Smooth muscle cell of bladder (primary cell): ENCODE measurements around the gene RYK. TPM values are rescaled to one million over a fixed set of nuclear protein-coding genes. Genes with fewer than 3 reads are reported as not detected.

Experiments
- total RNA-seq: library from RNA; depleted of rRNA; stranded (reverse); fragments of >200 nt; gene quantifications from 2 replicates; pipeline ENCODE4 v1.2.3, GENCODE V29; 2014

The RYK gene
- 85.5 and 109 TPM in 2 replicates for total RNA-seq

DNA sequence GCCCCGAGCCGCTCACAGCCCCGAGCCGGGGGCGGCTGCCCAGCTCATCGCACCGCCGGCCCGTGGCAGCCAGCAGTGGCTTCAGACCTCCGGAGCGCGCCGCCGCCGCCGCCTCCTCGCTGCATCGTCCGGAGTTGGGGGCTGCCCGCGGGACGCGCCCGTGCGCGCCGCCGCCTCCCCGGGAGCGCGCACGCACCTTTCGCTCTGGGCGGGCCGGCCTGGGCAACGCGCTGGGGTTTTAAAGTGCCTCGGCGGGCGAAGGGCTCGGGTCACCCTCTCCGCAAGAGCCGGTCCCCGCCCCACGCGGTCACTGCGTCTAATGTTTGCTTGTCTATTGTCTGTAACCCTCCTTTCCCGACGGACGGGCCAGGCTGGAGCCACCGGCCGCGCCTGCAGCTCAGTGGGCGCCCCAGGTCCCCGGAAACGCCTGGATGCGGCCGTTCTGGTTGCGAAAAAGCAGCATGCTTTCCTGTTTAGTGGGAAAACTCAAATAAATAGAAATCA is at the start of gene RYK:
RYK (minus strand) TSS at position 143 of the 504 bp plus-strand sequence. CDS start 205 bp downstream, outside the sequence.

Other genes with a start within 250 kb of the RYK start
- gene SLCO2A1, start 220.9 kb downstream of the RYK start, total RNA-seq: under 0.01 TPM in 2 replicates
- gene AMOTL2, start 123.6 kb upstream of the RYK start, total RNA-seq: 92.3 and 123 TPM in 2 replicates
- gene ANAPC13, start 235.1 kb upstream of the RYK start, total RNA-seq: 88.5 and 95.9 TPM in 2 replicates
- 23.9 and 25.1 TPM in 2 replicates for gene CEP63, start 235.2 kb upstream of the RYK start, total RNA-seq